ENCODE measurements around the gene EGLN3. TPM values are rescaled to one million over a fixed set of nuclear protein-coding genes. Genes with fewer than 3 reads are reported as not detected.
"Not testable (repeated sequence)": the region's sequence is repeated elsewhere in the genome, so short reads cannot be mapped to it uniquely, and the experiment has no call there.

EGLN3 gene
- total RNA-seq, 4 donors from 2014 or later: 17.7 to 39.8 (median 33.5) TPM

GRCh38 chr14:33930439-33930838 lies 20.4 kb downstream of the EGLN3 start:
- no peak for ATAC-seq
- no peak overlapping the region for H3K4me3 ChIP-seq
- WGBS, 2 donors (ENCODE audit: low coverage in 1 of 2): 53 to 79% methylated on average over 2 of the region's 2 CpGs
- TF ChIP-seq POLR2AphosphoS5 (IDR thresholded peaks at IDR 0.05) (no peak), POLR2A (IDR thresholded peaks at IDR 0.05) (no peak), CTCF (IDR thresholded peaks at IDR 0.05) (no peak), EP300 (IDR thresholded peaks at IDR 0.05) (no peak)
- H3K27ac ChIP-seq: no peak overlapping the region
- no peaks in the 10 kb centered on the region for H3K9me3 ChIP-seq
- H3K27me3 ChIP-seq: no peaks in the 10 kb centered on the region
- H3K36me3 ChIP-seq: peaks cover 0 to 39% of the 10 kb centered on the region in 2 donors
- H3K4me1 ChIP-seq: peaks cover 0 to 30% (median 12%) of the 10 kb centered on the region in 3 donors

GRCh38 chr14:33929799-33930408 lies 21.0 kb downstream of the EGLN3 start:
- TF ChIP-seq CTCF (IDR thresholded peaks at IDR 0.05) (no peak), POLR2A (IDR thresholded peaks at IDR 0.05) (no peak), POLR2AphosphoS5 (IDR thresholded peaks at IDR 0.05) (no peak), EP300 (IDR thresholded peaks at IDR 0.05) (no peak)
- no peak overlapping the region for H3K27ac ChIP-seq

GRCh38 chr14:33928895-33929294 lies 22.0 kb downstream of the EGLN3 start:
- no peak overlapping the region for H3K27ac ChIP-seq
- WGBS, 2 donors (ENCODE audit: low coverage in 1 of 2): 90% methylated on average over 1 to 8 of the region's 8 CpGs
- H3K4me1 ChIP-seq: peaks cover 0 to 22% (median 12%) of the 10 kb centered on the region in 3 donors
- ATAC-seq: no peak
- H3K27me3 ChIP-seq: no peaks in the 10 kb centered on the region
- peaks cover 0 to 47% of the 10 kb centered on the region in 2 donors for H3K36me3 ChIP-seq
- no peak overlapping the region for H3K4me3 ChIP-seq
- no peaks in the 10 kb centered on the region for H3K9me3 ChIP-seq
- TF ChIP-seq CTCF (IDR thresholded peaks at IDR 0.05): no peak
- TF ChIP-seq EP300 (IDR thresholded peaks at IDR 0.05): no peak
- TF ChIP-seq POLR2A (IDR thresholded peaks at IDR 0.05): no peak
- TF ChIP-seq POLR2AphosphoS5 (IDR thresholded peaks at IDR 0.05): no peak

More at GRCh38 chr14:33929799-33930408, 21.0 kb downstream of the EGLN3 start:
- H3K36me3 ChIP-seq: peaks cover 0 to 44% of the 10 kb centered on the region in 2 donors
- H3K4me1 ChIP-seq: peaks cover 0 to 30% (median 12%) of the 10 kb centered on the region in 3 donors
- WGBS, 2 donors (ENCODE audit: low coverage in 1 of 2): 60 to 75% methylated on average over 2 of the region's 2 CpGs
- H3K27me3 ChIP-seq: no peaks in the 10 kb centered on the region
- H3K9me3 ChIP-seq: no peaks in the 10 kb centered on the region
- no peak overlapping the region for H3K4me3 ChIP-seq
- ATAC-seq: no peak

- no peak overlapping the region for H3K4me3 ChIP-seq
- H3K9me3 ChIP-seq: no peaks in the 10 kb centered on the region
- H3K4me1 ChIP-seq: peaks cover 0 to 13% (median 4%) of the 10 kb centered on the region in 3 donors
- no peaks in the 10 kb centered on the region for H3K27me3 ChIP-seq
- no peak for ATAC-seq
- TF ChIP-seq POLR2AphosphoS5 (IDR thresholded peaks at IDR 0.05) (no peak), POLR2A (IDR thresholded peaks at IDR 0.05) (no peak), EP300 (IDR thresholded peaks at IDR 0.05) (no peak), CTCF (IDR thresholded peaks at IDR 0.05) (no peak)
- 85 to 100% methylated on average over 3 to 4 of the region's 4 CpGs for WGBS, 2 donors (ENCODE audit: low coverage in 1 of 2)
- H3K27ac ChIP-seq: no peak overlapping the region
- peaks cover 0 to 47% of the 10 kb centered on the region in 2 donors for H3K36me3 ChIP-seq
These were observed 22.9 kb downstream of the EGLN3 start for GRCh38 chr14:33927944-33928343.

- ATAC-seq, H3K9me3 ChIP-seq, H3K4me1 ChIP-seq, H3K4me3 ChIP-seq, H3K27ac ChIP-seq, H3K27me3 ChIP-seq: not testable (repeated sequence)
- WGBS, 2 donors (ENCODE audit: low coverage in 1 of 2): 84% methylated on average over 4 of the region's 4 CpGs; no CpG with 5 or more reads in 1 of the 2 donors
- H3K36me3 ChIP-seq: peaks cover 0 to 55% of the 10 kb centered on the region in 2 donors
These were observed 23.9 kb downstream of the EGLN3 start for GRCh38 chr14:33926967-33927366.

All from gastroesophageal sphincter (tissue), 4 donors.